GM11168 (cell line): ENCODE results near the gene CBX1.

Source experiments
- in situ Hi-C: fragments of 300-500 bp; cut with MboI; formaldehyde crosslinking; loops from one replicate; pipeline ENCODE4 v1.12.0; 2022; ENCODE audit warnings: low sequenced_read_pairs; ENCODE audit not compliant: unreplicated experiment

The CBX1 gene

DNA sequence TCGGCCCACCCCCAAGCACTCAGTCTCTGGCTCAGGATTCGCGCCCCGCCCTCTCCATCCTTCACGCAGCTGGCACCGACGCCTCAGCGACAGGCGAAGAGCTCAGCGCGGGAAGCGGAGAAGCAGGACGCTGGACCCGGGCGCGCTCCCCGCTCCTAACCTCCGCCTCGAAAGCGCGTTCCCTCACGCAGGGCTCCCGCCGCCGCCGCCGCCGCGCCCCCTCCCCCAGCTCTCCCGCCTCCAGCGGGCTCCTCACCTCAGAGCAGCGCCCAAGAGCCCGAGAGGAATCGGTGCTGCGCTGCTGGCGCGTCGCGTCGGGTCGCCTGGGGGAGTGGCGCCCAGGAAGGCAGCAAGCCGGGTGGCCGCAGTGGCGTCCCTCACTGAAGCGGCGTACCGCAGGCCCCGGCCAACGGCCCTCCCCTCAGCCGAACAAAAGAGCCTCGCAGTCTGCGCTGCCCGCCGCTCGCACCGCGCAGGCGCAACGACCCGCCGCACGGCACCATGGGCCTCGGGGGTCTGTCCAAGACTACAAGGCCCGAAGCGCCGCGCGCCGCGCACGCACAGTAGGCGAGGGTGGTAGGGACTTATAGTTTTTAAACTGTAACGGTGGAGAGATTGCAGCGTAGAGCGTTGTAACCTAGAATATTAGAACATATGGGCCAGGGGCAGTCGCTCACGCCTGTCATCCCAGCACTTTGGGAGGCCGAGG, at the start of gene CBX1:
Gene CBX1 (minus strand): TSS at position 467 of the 709 bp plus-strand sequence. CDS start 24,474 bp downstream, outside the sequence.
- in situ Hi-C loops = no loop called here

DNA sequence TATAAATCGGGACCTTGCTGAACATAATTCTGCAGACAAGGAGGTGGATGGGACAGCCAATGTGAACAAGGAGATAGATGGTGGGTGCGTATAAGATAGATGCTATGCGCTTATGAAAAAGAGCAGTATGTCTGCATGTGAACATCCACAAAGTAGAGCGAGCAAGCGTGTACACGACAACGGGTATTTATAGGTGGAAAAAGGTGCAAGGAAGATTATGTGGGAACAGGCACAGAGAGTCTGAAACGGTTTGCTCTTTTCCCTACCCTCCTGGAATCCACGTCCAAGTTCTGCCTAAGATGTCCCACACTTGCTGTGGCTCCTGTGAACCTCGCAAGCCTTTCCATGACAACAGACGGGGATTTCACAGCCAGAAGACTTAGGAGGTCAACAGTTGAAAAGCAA, 49.3 kb upstream of the CBX1 start:
- in situ Hi-C loops = no loop called here

DNA sequence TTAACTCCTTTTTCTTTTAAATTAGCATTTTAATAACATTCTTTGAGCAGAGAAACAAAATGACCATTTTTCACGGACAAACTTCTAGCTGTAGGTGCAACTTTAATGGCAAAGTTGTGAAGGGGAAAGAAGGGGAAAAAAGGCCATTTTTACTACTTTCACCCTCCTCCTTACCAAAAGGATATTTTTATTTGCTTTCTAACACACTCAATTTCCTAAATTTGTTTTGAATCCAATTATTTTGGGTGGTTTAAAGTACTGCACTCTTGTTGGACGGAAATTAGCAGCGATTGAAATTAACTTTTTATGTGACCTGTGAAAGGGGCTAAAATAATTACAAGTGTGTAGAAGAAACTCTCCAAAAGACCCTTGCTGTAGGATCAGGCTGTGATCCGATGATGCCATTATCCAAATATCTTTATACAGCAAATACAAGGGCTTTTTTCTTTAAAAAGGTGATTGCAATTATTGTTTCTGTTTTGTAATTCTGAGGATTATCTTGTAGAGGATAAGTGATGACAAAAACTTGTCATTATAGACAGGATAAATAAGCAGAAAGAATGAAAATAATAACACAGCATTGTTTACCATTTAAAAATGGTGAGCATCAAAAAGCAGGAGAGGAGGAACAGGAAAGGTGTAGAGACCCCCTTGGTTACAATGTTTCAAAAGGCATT, 48.6 kb upstream of the CBX1 start:
- in situ Hi-C loops = no loop called here

DNA sequence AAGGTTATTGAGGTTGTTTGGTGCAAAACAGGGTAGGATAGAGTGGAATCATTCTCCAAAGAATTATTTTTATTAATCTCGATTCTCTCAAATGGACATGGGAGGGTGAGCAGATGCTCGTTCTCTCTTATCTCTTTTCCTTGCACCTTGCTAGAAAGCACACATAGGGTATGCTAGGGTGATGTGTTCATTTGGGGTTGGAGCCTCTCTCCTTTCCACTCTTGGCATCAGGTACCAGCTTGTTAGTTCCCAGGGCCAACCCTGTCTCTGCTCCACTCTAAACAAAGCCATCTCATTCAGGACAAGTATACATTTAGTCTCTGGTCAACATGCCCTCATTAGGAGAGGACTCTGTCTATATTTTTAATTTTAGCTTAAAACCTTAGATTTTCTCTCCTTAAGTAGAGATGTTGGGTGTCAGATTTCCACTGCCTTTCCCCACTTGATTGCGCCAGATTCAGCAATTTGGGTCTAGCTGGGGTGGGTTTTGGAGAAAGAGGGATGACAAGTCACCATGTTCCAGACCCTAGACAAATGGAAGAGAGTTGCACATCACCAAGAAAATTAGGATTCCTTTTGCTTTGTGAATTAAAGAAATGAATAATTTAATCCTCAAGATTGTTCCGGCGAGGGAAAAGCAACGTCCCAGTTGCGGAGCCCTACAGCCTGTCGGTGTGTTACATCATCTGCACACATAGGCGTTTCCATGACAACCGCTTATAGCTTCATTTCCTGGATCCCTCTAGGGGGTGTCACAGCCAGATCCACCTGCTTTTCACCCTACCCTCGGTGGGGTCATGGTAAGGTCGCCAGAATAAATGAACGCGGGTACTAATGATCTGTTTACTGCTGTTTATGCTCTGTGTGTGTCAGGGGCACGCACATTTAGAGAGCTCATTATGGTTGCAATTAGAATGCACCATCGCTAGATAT, 47.8 kb upstream of the CBX1 start:
- in situ Hi-C loops = no loop called here

DNA sequence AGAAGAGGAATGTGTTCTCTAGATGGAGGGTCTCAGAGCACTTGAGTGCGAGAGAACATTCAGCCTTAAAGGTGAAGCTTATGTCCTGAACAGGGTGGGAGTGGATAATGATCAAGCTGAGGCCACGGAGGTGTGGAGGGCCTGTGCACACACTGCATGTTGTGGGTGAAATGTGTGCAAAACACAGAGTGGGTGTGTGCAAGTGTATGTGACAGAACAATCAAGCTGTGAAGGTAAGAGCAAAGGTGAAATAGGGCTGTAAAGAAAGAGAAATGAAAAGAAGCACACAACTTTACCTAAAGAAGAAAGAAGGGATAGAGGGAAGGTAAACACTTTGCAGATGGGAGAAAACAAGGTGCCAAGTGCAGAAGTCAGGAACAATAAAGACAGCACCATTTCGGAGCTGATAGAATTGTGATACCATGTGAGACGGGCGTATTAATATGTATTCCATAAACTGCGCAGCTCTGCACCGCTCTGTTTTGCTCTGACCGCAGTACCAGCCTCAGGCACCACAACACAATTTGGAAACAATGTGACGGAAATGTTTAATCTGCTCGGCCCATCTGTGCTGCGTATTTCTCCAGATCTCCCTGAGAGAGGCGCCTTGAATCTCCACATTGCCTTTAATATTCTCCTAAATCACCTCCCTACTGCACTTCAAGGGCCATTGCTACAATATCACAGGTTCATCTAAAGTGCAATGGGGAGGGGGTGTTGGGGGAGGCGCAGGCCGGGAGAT, 46.9 kb upstream of the CBX1 start:
- in situ Hi-C loops = no loop called here

DNA sequence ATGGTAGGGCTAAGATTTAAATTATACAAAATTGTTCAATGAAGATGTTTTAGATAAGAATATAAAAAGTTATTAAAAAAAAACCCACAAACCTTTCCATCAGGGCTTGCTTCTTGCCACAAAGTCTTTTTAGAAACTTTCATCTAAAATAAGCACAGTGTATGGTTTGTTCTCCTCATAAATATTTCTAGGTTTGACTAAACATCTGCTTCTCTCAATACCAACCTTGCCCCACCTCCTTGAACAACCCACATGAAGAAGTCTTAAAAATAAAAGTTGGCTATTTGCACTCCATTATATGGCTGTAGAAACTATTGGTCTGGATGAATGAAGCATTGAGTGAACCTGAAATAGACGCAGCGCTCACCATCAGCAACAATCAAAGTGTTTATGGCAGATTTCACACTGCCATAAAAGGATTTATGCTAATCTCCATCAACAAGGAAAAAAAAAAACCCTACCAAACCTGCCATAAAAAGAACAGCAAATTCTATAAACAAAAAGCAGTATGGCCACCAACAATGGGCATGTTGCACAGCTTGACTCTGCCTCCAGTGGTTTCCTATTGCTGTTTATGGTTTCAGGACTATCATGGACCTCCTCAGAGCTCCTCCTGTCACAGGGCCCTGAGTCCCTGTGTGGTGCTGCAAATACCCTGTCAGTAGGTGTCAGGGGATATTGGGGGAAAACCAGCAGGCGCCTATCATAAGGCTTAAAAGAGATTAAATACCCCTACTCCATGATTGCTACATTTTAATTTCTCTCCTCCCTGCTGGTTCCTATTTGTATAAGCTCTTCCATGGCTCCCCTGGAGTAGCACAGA, 43.9 kb upstream of the CBX1 start:
- in situ Hi-C loops = no loop called here

DNA sequence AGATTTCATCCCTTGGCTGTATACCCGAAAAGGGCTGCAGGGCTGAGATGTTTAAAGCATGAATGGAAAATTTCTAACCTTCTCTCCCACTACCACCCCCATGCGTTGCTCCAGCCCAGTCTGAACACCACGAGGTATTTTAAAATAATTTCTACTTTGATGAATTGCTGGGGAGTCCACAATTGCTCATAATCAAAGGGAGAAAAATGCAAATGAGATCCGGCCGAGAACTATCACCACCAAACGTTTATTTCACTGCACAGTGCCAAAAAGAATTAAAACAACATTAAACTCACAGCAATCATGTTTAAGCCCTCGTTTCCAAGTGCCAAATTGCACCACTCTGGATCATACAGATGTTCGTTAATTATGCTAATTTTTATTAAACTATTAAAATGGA, 43.0 kb upstream of the CBX1 start:
- in situ Hi-C loops = no loop called here

DNA sequence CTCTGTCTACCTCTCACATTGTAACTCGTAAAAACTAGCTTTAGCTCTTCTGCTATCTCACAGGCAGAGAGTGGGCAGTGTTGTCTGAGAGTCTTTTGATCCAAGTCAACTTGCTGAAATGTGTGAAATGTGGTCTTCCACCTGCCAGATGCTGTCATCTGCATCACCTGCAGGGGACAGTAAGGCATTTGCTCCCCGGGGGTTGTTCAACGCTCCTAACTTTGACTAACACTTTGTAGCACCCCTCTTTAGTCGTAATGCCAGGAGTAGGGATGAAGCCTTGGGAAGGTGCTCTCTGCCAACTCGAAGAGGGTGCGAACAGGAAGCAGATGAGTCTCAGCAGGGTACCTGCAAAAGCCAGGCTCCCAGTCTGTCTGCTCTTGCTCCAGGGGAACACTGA, 42.4 kb upstream of the CBX1 start:
- in situ Hi-C loops = no loop called here

DNA sequence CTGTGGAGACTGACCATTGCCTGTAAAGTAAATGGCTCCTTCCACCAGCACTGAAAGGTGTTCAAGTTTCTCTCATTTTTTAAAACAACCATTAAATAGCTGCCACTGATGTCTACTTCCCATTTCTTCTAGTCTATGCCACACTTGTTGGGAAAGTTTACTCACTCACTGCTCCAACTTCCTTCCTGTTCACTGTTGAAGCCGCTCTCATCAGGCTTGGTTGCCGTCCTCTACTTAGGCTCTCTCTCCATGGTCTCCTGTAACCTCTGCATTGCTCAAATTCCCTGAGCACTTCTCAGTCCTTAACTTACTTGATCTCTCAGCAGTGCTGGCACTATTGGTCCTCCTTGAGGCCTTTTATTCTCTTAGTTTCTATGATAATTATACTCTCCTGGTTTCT, 38.7 kb upstream of the CBX1 start:
- in situ Hi-C loops = loop anchor here (10.0 kb wide), 1 partner anchor 55 kb away; no protein-coding TSS in a partner anchor

DNA sequence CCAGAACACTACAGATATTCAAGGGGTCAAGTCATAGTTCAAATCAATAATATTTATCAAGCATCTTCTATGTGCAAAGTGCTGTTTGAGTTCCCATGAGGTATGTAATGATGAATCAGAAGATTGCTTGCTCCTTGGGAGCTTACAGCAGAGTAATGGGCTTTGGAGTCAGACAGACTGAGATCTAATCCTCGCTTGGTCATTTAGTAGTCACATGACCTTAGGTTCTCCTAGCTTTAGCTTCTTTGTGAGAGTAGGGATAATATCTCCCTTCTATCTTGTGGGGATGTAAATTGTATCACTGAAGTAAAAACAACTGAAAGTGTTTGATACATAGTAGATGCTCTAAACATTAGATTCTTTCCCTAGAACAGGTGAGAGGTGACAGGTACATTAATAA, 36.4 kb upstream of the CBX1 start:
- in situ Hi-C loops = loop anchor here (10.0 kb wide), 1 partner anchor 53 kb away; no protein-coding TSS in a partner anchor

DNA sequence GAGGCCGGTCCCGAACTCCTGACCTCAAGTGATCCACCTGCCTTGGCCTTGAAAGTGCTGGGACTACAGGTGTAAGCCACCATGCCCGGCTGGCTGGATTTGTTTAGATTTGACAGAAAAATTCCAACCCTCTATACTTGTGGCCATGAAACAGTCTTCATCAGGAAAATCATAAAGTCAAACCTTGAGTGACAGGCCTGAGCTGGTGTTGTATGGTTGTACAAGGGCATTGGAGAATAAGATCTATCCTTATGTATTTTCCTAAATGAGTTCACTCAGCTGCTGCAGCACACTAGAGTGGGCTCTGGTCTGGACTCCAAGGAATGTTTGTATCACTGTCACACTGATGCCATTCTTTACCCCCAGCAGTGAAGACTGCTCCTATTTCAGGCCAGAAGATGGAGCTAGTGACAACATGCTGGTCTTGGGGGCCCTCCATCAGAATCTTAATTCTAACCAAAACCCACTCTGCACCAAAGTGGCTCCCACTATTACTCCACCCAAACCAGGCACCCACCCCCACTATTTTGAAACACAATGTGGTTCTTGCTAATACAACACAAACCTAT, 33.7 kb upstream of the CBX1 start:
- in situ Hi-C loops = loop anchor here (10.0 kb wide), 1 partner anchor 50 kb away; no protein-coding TSS in a partner anchor

DNA sequence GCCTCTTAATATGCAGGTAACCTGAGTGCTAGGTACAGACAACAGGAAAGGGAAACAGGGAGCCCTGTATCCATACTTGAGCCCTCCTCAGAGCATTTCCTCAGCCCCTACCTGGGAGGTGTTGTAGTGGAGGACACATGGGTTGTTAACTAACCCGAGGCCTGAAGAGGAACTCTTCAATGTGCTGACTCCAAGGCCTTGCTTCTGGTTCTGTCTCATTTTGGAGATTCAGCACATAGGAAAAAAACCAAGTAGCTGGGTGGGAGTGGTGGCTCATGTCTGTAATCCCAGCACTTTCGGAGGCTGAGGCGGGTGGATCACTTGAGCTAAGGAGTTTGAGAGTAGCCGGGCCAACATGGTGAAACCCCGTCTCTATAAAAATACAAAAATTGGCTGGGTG, 31.1 kb upstream of the CBX1 start:
- in situ Hi-C loops = loop anchor here (10.0 kb wide), 1 partner anchor 48 kb away; no protein-coding TSS in a partner anchor

DNA sequence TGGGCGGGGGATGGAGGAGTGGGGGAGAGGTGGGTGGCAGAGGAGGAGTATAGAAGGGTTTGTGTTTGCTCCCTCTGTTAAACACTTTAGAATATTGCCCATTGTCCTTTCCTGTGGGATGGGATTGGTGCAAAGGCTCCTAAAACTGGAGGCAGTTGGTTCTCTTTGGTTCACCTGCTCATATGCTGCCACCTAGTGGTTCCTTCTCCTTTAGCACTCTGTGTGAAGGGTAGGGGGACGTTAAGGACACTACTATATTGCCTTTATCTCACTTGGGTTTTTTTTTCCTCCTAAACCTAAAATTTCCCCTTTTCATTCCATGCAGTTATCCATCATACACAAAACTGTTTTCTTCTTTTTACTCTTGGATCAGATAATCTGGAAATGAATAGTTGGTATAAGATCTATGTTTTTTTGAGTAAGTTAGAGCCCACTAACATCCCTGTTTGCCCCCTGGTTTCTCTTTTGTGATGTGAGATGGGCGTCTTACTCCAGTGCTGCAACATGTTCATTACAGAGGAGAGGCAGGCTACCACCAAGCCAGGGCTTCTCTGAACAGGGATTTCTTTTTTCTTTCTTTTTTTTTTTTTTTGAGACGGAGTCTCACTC, 30.0 kb upstream of the CBX1 start:
- in situ Hi-C loops = loop anchor here (10.0 kb wide), 1 partner anchor 47 kb away; no protein-coding TSS in a partner anchor

DNA sequence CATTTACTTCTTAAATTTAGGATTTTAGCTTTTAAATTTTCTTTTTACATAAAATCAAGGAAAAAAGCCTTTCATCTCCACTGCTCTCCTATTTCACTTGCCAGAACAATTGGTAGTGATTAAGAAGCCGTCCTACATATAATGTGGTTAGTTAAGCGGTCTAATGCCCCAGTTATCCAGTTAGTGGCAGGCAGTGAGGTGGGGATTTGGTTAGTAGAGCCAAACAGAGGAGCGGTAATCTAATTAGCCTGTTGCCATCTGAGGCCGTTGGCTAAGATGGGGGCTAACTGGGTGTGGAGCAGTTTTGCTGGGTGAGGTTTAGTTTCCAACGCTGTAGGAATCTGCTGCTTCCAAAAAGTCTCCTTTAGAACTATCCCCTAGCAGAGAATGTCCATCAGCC, 28.7 kb upstream of the CBX1 start:
- in situ Hi-C loops = loop anchor here (10.0 kb wide), 1 partner anchor 45 kb away; no protein-coding TSS in a partner anchor

DNA sequence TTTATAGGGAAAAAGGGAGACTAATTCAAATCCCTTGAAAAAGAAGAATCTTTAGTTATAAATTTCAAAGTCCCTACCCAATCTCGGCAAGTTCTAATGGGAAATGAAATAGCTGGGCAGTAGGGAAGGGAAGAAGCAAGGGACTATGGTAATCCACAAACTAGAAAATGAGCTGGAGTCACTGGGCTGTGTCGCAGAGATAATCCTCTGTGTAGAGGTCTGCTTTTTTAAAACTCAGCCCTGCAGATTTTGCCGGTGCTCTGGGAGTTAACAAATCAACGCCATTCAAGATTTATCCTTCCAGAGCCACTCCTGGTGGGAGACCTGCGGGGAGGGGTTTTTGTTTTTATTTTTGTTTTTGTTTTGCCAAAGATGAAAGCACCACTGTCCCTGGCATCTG, 27.1 kb upstream of the CBX1 start:
- in situ Hi-C loops = no loop called here

DNA sequence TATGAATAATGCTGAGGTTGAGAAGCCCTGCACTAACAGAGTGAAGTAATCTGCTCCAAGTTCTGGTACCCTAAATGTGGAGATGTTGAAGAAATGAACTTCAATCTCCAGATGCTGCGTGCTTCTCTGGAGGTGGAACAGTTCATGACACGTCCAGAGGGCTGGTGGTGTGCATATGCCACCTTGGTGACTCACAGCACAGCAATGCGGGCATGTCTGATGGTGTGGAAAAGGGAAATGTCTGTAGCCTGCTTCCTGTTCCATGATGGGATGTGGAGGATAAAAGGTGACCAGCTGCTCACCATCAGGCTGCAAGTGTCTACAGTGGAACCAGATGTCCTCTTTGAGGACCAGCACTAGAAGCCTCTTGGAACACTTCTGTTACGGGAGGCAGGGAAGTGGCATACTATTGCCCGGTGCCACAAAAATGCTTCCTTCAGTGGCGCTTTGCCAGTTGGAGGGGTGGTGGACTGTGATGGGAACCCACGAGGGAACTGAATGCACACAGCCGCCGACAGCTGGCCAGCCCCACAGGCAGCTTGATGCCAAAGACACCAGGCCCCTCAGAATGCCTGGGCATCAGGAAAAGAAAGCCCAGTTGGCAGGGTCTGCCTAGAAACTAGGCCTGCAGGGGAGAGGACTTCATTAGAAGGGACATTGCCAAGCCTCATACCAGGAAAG, 26.2 kb upstream of the CBX1 start:
- in situ Hi-C loops = no loop called here

DNA sequence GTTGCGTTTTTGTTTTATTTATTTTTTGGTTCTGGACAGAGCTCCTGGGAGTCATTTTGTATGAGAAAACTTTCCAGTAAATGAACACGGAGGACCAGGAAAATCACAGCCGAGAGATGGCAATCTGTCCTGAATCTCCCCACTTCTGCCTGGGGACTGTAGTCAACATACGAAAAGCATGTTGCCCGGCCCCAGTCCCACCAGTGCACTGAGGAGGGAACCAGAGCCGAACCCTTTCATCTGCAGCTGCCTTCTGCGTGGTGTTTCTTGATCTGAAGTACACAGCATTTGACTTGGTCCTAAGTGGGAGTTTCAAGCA, 25.2 kb upstream of the CBX1 start:
- in situ Hi-C loops = no loop called here
